OCI-LY1 (cell line): ENCODE measurements around the gene C12orf43.

Experiments used
- H2AFZ ChIP-seq: fragments of 200-600 bp; sonication (generic), shearing (Covaris generic); 2 replicates; pipeline ENCODE4 v1.6.0; 2014; ENCODE audit warnings: antibody characterized with exemption, mild to moderate bottlenecking, low read length
- H3F3A ChIP-seq: fragments of 200-600 bp; sonication (generic), shearing (Covaris generic); 2 replicates; pipeline ENCODE4 v1.6.0; 2014; ENCODE audit warnings: mild to moderate bottlenecking, antibody characterized with exemption, low read length, moderate library complexity; ENCODE audit not compliant: insufficient read depth
- H3K27ac ChIP-seq: fragments of 200-600 bp; sonication (generic); 2 replicates; pipeline ENCODE4 v1.5.1; 2014; ENCODE audit warnings: low read length, mixed run types, mild to moderate bottlenecking, low read depth; ENCODE audit not compliant: poor library complexity, severe bottlenecking
- H3K27me3 ChIP-seq: fragments of 200-600 bp; sonication (generic); 2 replicates; pipeline ENCODE4 v1.6.0; 2014; ENCODE audit warnings: antibody characterized with exemption, mild to moderate bottlenecking, low read length, moderate library complexity; ENCODE audit not compliant: insufficient read depth
- H3K36me3 ChIP-seq: fragments of 200-600 bp; sonication (generic); 2 replicates; pipeline ENCODE4 v1.6.1; 2014; ENCODE audit warnings: mild to moderate bottlenecking, antibody characterized with exemption, low read length, moderate library complexity, mixed read lengths; ENCODE audit not compliant: insufficient read depth
- H3K4me1 ChIP-seq: fragments of 200-600 bp; sonication (generic); 2 replicates; pipeline ENCODE4 v1.5.1; 2014; ENCODE audit warnings: mild to moderate bottlenecking, low read length, moderate library complexity; ENCODE audit not compliant: insufficient read depth, severe bottlenecking
- H3K4me2 ChIP-seq: fragments of 200-600 bp; sonication (generic), shearing (Covaris generic); 2 replicates; pipeline ENCODE4 v1.6.1; 2014; ENCODE audit warnings: low read length
- H3K4me3 ChIP-seq: fragments of 200-600 bp; sonication (generic); 2 replicates; pipeline ENCODE4 v1.5.1; 2014; ENCODE audit warnings: low read length, low read depth, mild to moderate bottlenecking, mixed read lengths; ENCODE audit not compliant: poor library complexity, severe bottlenecking
- H3K79me2 ChIP-seq: fragments of 200-600 bp; shearing (Covaris generic); 2 replicates; pipeline ENCODE4 v1.6.1; 2016; ENCODE audit warnings: mixed run types, low read length, mixed read lengths; ENCODE audit not compliant: insufficient read depth
- H3K9ac ChIP-seq: fragments of 200-600 bp; sonication (generic), shearing (Covaris generic); 2 replicates; pipeline ENCODE4 v1.6.1; 2014; ENCODE audit warnings: mild to moderate bottlenecking, low read length, mixed read lengths
- H3K9me2 ChIP-seq: fragments of 200-600 bp; sonication (generic), shearing (Covaris generic); 2 replicates; pipeline ENCODE4 v1.6.1; 2014; ENCODE audit warnings: low read depth, mild to moderate bottlenecking, low read length, mixed read lengths
- H3K9me3 ChIP-seq: fragments of 200-600 bp; shearing (Covaris generic); 2 replicates; pipeline ENCODE4 v1.6.1; 2014; ENCODE audit warnings: low read length, mixed read lengths
- H4K20me1 ChIP-seq: fragments of 200-600 bp; sonication (generic), shearing (Covaris generic); 2 replicates; pipeline ENCODE4 v1.6.0; 2016; ENCODE audit warnings: mild to moderate bottlenecking, low read length; ENCODE audit not compliant: insufficient read depth
- EZH2 ChIP-seq: fragments of 200-600 bp; sonication (generic), shearing (Covaris generic); IDR thresholded peaks from 2 replicates; pipeline ENCODE4 v1.8.0; 2017; ENCODE audit warnings: borderline replicate concordance, mixed run types, mild to moderate bottlenecking, antibody characterized with exemption, low read length, moderate library complexity, mixed read lengths
- TF ChIP-seq, protein P1 (sequence below): fragments of 200-600 bp; sonication (generic), shearing (Covaris generic); IDR thresholded peaks from 2 replicates; pipeline ENCODE4 v1.5.1; 2017; ENCODE audit warnings: mild to moderate bottlenecking, antibody characterized with exemption, low read length, moderate library complexity, mixed read lengths

The C12orf43 gene

DNA sequence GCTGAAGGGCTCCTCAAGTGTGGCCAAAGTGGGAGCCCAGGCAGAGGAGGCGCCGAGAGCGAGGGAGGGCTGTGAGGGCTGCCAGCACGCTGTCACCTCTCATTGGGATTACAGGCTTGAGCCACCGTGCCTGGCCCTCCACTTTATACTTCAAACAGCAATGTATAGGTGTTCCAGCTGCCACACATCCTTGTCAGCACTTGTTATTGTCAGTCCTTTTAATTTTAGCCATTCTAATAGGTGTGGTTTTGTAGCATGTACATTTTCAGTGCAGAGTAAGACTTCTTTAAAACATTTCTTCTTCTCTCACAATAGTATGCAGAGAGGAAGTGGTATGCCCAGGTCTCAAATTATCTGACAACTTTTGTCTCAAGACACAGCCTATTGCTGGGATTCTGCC is 65.5 kb downstream of the C12orf43 start:
- Histone ChIP-seq H3K4me1 (no peaks in the 10 kb centered on the region), H3K27me3 (peaks cover 4% of the 10 kb centered on the region; the same call in 1 of the 2 replicates), H3K9me2 (no peaks in the 10 kb centered on the region), H3K9me3 (no peaks in the 10 kb centered on the region), H3K79me2 (no peaks in the 10 kb centered on the region), H3K27ac (no peak overlapping the region), H3F3A (no peaks in the 10 kb centered on the region), H3K4me3 (no peak overlapping the region), H3K4me2 (no peak overlapping the region), H3K9ac (no peak overlapping the region), H2AFZ (no peak overlapping the region), H3K36me3 (no peaks in the 10 kb centered on the region; the same call in 1 of the 2 replicates), H4K20me1 (no peaks in the 10 kb centered on the region)
- TF ChIP-seq, protein P1, sequence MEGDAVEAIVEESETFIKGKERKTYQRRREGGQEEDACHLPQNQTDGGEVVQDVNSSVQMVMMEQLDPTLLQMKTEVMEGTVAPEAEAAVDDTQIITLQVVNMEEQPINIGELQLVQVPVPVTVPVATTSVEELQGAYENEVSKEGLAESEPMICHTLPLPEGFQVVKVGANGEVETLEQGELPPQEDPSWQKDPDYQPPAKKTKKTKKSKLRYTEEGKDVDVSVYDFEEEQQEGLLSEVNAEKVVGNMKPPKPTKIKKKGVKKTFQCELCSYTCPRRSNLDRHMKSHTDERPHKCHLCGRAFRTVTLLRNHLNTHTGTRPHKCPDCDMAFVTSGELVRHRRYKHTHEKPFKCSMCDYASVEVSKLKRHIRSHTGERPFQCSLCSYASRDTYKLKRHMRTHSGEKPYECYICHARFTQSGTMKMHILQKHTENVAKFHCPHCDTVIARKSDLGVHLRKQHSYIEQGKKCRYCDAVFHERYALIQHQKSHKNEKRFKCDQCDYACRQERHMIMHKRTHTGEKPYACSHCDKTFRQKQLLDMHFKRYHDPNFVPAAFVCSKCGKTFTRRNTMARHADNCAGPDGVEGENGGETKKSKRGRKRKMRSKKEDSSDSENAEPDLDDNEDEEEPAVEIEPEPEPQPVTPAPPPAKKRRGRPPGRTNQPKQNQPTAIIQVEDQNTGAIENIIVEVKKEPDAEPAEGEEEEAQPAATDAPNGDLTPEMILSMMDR, result no peak
- TF ChIP-seq EZH2, result no peak
